Measurements from ENCODE around the gene MTIF3.

Gene MTIF3

GRCh38 chr13:27391471-27391870 lies 58.9 kb downstream of the MTIF3 start:
- H3K4me1 ChIP-seq (ENCODE audit: insufficient read depth, low read length), result 0 out of 2 replicates have a peak, but pooled peaks cover 6% of the 10 kb centered on the region
- no peak overlapping the region for H3K9ac ChIP-seq (ENCODE audit: low read depth, low read length)
- H3K9me3 ChIP-seq (ENCODE audit: control insufficient read depth, insufficient read depth, low read length), result no peaks in the 10 kb centered on the region
- H3K36me3 ChIP-seq (ENCODE audit: insufficient read depth, low read length), result no peaks in the 10 kb centered on the region

DNA sequence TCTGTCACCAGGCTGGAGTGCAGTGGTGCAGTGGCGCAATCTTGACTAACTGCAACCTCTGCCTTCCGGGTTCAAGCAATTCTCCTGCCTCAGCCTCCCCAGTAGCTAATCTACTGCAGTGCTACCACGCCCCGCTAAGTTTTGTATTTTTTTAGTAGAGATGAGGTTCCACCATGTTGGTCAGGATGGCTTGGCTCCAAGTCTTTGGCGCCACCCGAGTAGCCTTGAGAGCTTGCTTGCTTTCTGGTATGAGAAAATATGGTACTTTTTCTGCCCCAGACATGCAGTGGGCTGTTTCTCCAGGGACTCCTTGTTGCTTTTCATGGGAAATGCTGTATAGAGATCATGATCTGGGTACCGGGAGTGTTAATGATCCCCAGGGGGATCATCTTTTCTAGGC lies 60.5 kb downstream of the MTIF3 start:
- H3K36me3 ChIP-seq (ENCODE audit: insufficient read depth, low read length), result no peaks in the 10 kb centered on the region
- H3K4me1 ChIP-seq (ENCODE audit: insufficient read depth, low read length), result 0 out of 2 replicates have a peak, but pooled peaks cover 6% of the 10 kb centered on the region
- no peaks in the 10 kb centered on the region for H3K9me3 ChIP-seq (ENCODE audit: control insufficient read depth, insufficient read depth, low read length)
- H3K9ac ChIP-seq (ENCODE audit: low read depth, low read length), result no peak overlapping the region

GRCh38 chr13:27388241-27388640 lies 62.1 kb downstream of the MTIF3 start:
- Histone ChIP-seq H3K9ac (ENCODE audit: low read depth, low read length) (no peak overlapping the region), H3K9me3 (ENCODE audit: control insufficient read depth, insufficient read depth, low read length) (no peaks in the 10 kb centered on the region), H3K36me3 (ENCODE audit: insufficient read depth, low read length) (no peaks in the 10 kb centered on the region), H3K4me1 (ENCODE audit: insufficient read depth, low read length) (0 out of 2 replicates have a peak, but pooled peaks cover 6% of the 10 kb centered on the region)

All from ES-I3 (cell line).